Transverse colon (tissue), 4 donors: ENCODE results near the gene PLA2G4F. TPM values are rescaled to one million over a fixed set of nuclear protein-coding genes. Genes with fewer than 3 reads are reported as not detected.

Source experiments
- DNase-seq: peaks from one replicate; pipeline ENCODE4 v3.0.0-alpha.2; 2019
- H3K27ac ChIP-seq, 4 donors: fragments of 200-600 bp; sonication (generic); 2 replicates each; pipeline ENCODE4 v1.5.1; 2016 to 2018; ENCODE audit warnings: inconsistent platforms in 4 of 4
- H3K27me3 ChIP-seq: fragments of 200-600 bp; sonication (generic); 2 replicates; pipeline ENCODE4 v1.5.1; 2017; ENCODE audit warnings: inconsistent platforms
- H3K36me3 ChIP-seq, 4 donors: fragments of 200-600 bp; sonication (generic); 2 replicates each; pipeline ENCODE4 v1.5.1; 2017 to 2019; ENCODE audit warnings: inconsistent platforms in 4 of 4
- H3K4me1 ChIP-seq, 4 donors: fragments of 200-600 bp; sonication (generic); 2 replicates each; pipeline ENCODE4 v1.5.1; 2017 to 2020; ENCODE audit warnings: inconsistent platforms in 4 of 4
- H3K4me3 ChIP-seq, 4 donors: fragments of 200-600 bp; sonication (generic); 1 replicate in 1 of 4; 2 replicates in 3 of 4; pipeline versions ENCODE4 v1.5.1 to v1.6.1; 2017 to 2019; ENCODE audit warnings: inconsistent platforms in 4 of 4
- H3K9me3 ChIP-seq, 2 donors: fragments of 200-600 bp; sonication (generic); 2 replicates each; pipeline ENCODE4 v1.5.1; 2017 to 2019; ENCODE audit warnings: inconsistent platforms in 2 of 2
- EP300 ChIP-seq: sonication (generic); formaldehyde crosslinking; IDR thresholded peaks from one replicate; pipeline ENCODE4 v1.6.1; 2017; ENCODE audit warnings: antibody characterized with exemption, low read depth
- POLR2A ChIP-seq: fragments of 450-650 bp; IDR thresholded peaks from one replicate; pipeline ENCODE4 v1.6.1; 2016; ENCODE audit warnings: antibody characterized with exemption, mild to moderate bottlenecking, moderate library complexity
- POLR2AphosphoS5 ChIP-seq, 3 donors: sonication (generic); formaldehyde crosslinking; IDR thresholded peaks; one replicate each; pipeline ENCODE4 v1.6.1; 2016; ENCODE audit warnings: antibody characterized with exemption in 3 of 3
- WGBS, 2 donors: methylation state at CpG; one replicate each; pipeline ENCODE4 v1.1.5; 2018; ENCODE audit warnings: low coverage in 1 of 2; 5-methylcytosine and 5-hydroxymethylcytosine counted together
- in situ Hi-C, 4 donors: fragments of 200-750 bp; cut with MboI; loops; one replicate each; pipeline versions ENCODE4 v1.15.0 to v1.15.1; 2017; ENCODE audit warnings: low sequenced_read_pairs in 3 of 4, low pct_ligation_motif_present in 1 of 4, low pct_unique_long_range_greater_than_20kb in 1 of 4
- intact Hi-C: fragments of 100-400 bp; cut with DNase I; formaldehyde crosslinking; loops from one replicate; pipeline ENCODE4 v1.15.1; 2023; ENCODE audit warnings: low total_unique reads
- total RNA-seq, 4 donors: library from RNA; depleted of rRNA; stranded (reverse); fragments of >200 nt; gene quantifications; one replicate each; pipeline ENCODE4 v1.1.0, GENCODE V29; 2016
- TF ChIP-seq, protein P1 (sequence below), 5 experiments: fragments of 200-600 bp in 3 of 5; fragments of 450-650 bp in 2 of 5; sonication (generic) in 3 of 5; IDR thresholded peaks; 1 replicate in 2 of 5; 2 replicates in 3 of 5; pipeline ENCODE4 v1.5.1; 2016 to 2017; ENCODE audit warnings: antibody characterized with exemption in 5 of 5, inconsistent platforms in 3 of 5, mild to moderate bottlenecking in 2 of 5, moderate library complexity in 1 of 5

The PLA2G4F gene
- total RNA-seq, 4 donors from 2014 or later = 25.1 to 135 (median 78.0) TPM

GRCh38 chr15:42184296-42184695, 27.9 kb upstream of the PLA2G4F start:
- in situ Hi-C loops = no loop called here
- Histone ChIP-seq H3K9me3 (no peaks in the 10 kb centered on the region), H3K27ac (no peak overlapping the region), H3K27me3 (no peaks in the 10 kb centered on the region), H3K4me3 (no peak overlapping the region), H3K36me3 (peaks cover 0 to 81% (median 35%) of the 10 kb centered on the region in 4 donors), H3K4me1 (no peaks in the 10 kb centered on the region)
- intact Hi-C loops = no loop called here
- no peak for TF ChIP-seq EP300
- 74% methylated on average over 5 of the region's 5 CpGs; no CpG with 5 or more reads in 1 of the 2 donors for WGBS, 2 donors
- no peak for DNase-seq

DNA sequence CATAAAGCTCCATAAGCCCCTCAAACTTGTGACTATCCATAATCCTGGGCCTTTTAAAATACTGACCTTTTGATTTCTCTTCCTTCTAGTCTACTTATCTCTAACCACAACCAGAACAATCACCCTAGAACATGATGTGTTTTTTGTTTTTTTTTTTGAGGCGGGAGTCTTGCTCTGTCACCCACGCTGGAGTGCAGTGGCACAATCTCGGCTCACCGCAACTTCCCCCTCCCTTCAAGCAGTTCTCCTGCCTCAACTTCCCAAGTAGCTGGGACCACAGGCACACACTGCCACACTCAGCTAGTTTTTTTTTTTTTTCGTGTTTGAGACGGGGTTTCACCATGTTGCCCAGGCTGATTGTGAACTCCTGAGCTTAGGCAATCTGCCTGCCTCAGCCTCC, 26.5 kb upstream of the PLA2G4F start:
- Histone ChIP-seq H3K27me3 (no peaks in the 10 kb centered on the region), H3K27ac (no peak overlapping the region), H3K4me3 (no peak overlapping the region), H3K4me1 (no peaks in the 10 kb centered on the region), H3K9me3 (no peaks in the 10 kb centered on the region), H3K36me3 (peaks cover 0 to 81% (median 33%) of the 10 kb centered on the region in 4 donors)
- DNase-seq = no peak
- no peak for TF ChIP-seq POLR2A
- no peak for TF ChIP-seq POLR2AphosphoS5 (IDR thresholded peaks at IDR 0.05)
- TF ChIP-seq, protein P1, sequence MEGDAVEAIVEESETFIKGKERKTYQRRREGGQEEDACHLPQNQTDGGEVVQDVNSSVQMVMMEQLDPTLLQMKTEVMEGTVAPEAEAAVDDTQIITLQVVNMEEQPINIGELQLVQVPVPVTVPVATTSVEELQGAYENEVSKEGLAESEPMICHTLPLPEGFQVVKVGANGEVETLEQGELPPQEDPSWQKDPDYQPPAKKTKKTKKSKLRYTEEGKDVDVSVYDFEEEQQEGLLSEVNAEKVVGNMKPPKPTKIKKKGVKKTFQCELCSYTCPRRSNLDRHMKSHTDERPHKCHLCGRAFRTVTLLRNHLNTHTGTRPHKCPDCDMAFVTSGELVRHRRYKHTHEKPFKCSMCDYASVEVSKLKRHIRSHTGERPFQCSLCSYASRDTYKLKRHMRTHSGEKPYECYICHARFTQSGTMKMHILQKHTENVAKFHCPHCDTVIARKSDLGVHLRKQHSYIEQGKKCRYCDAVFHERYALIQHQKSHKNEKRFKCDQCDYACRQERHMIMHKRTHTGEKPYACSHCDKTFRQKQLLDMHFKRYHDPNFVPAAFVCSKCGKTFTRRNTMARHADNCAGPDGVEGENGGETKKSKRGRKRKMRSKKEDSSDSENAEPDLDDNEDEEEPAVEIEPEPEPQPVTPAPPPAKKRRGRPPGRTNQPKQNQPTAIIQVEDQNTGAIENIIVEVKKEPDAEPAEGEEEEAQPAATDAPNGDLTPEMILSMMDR (IDR thresholded peaks at IDR 0.05) = no peak
- no peak for TF ChIP-seq EP300
- in situ Hi-C loops (no loop called here), intact Hi-C loops (no loop called here)
- WGBS, 2 donors = 85 to 87% methylated on average over 6 of the region's 6 CpGs

DNA sequence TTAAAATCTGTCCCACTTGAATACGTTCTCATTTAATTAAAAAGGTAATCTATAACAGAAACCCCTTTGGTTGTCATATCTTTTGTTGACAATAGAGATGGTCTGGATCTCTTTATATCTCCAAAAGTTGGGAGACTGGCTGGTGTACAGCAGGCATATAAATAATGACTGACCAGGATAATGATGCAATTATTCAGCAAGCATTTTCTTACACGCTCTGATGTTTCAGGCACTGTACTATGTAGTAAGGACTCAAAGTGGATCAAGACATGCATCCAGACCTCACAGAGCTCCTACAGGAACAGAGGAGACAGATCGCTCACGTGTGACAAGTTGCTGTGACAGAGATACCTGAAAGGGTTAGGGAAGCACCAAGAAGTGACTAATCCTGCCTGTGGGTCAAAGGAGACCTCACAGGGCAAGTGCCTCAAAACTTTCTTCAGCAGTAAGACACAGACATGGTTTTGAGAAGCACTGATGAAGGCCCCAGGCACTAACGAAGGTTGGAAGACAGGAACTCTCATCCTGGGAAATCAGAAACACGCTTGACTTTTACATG, 26.0 kb upstream of the PLA2G4F start:
- no peak overlapping the region for H3K4me3 ChIP-seq
- intact Hi-C loops = no loop called here
- no peaks in the 10 kb centered on the region for H3K9me3 ChIP-seq
- TF ChIP-seq EP300 = no peak
- no peak for TF ChIP-seq POLR2AphosphoS5 (IDR thresholded peaks at IDR 0.05)
- TF ChIP-seq, protein P1 (IDR thresholded peaks at IDR 0.05) = no peak
- TF ChIP-seq POLR2A = no peak
- H3K27me3 ChIP-seq = no peaks in the 10 kb centered on the region
- in situ Hi-C loops = no loop called here
- WGBS, 2 donors = 89 to 95% methylated on average over 4 to 6 of the region's 6 CpGs
- H3K27ac ChIP-seq = no peak overlapping the region
- DNase-seq = no peak
- peaks cover 0 to 81% (median 33%) of the 10 kb centered on the region in 4 donors for H3K36me3 ChIP-seq
- no peaks in the 10 kb centered on the region for H3K4me1 ChIP-seq

GRCh38 chr15:42178056-42178455, 21.6 kb upstream of the PLA2G4F start:
- H3K9me3 ChIP-seq = no peaks in the 10 kb centered on the region
- intact Hi-C loops = no loop called here
- H3K27me3 ChIP-seq = no peaks in the 10 kb centered on the region
- H3K27ac ChIP-seq = no peak overlapping the region
- WGBS, 2 donors = 71% methylated on average over 2 of the region's 2 CpGs
- peaks cover 0 to 90% (median 27%) of the 10 kb centered on the region in 4 donors for H3K36me3 ChIP-seq
- no peak for DNase-seq
- H3K4me1 ChIP-seq = no peaks in the 10 kb centered on the region
- no peak overlapping the region for H3K4me3 ChIP-seq
- in situ Hi-C loops = no loop called here
- TF ChIP-seq POLR2A (no peak), EP300 (no peak), POLR2AphosphoS5 (IDR thresholded peaks at IDR 0.05) (no peak)
- TF ChIP-seq, protein P1 (IDR thresholded peaks at IDR 0.05) = no peak

DNA sequence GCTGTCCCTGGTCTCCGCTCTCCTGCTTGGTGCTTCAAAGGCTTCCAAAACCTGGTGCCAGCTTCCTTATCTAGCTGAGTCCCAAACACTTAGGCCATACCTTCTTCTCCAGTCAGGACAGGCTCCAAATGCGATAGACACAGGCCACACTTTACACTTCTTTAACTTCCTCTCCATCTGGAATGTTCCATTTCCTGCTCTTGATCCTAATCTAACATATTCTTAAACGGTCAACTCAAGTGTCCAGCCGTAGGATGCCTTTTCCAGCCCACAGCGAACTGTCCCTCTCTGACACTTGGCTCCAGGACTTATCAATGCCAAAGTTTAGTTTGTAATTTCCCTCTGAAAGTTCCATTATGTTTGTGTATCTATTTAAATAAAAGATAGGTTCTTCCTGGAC, 19.2 kb upstream of the PLA2G4F start:
- H3K4me1 ChIP-seq = no peaks in the 10 kb centered on the region
- TF ChIP-seq POLR2AphosphoS5 (IDR thresholded peaks at IDR 0.05) (no peak), EP300 (no peak)
- peaks cover 0 to 83% (median 24%) of the 10 kb centered on the region in 4 donors for H3K36me3 ChIP-seq
- H3K27ac ChIP-seq = no peak overlapping the region
- intact Hi-C loops = no loop called here
- H3K4me3 ChIP-seq = no peak overlapping the region
- WGBS, 2 donors = 82 to 87% methylated on average over 4 to 5 of the region's 5 CpGs
- no peaks in the 10 kb centered on the region for H3K27me3 ChIP-seq
- no peaks in the 10 kb centered on the region for H3K9me3 ChIP-seq
- no peak for DNase-seq
- in situ Hi-C loops = no loop called here
